ENCODE measurements around the gene GALK2.

- TF ChIP-seq ZFP3 (CRISPR knock-in tag; IDR thresholded peaks at IDR 0.05) = no peak
- TF ChIP-seq ARNTL (CRISPR knock-in tag; IDR thresholded peaks at IDR 0.05; ENCODE audit: borderline replicate concordance, low read depth) = no peak
- TF ChIP-seq RARB (CRISPR knock-in tag; IDR thresholded peaks at IDR 0.05) = no peak
- TF ChIP-seq, protein P1, sequence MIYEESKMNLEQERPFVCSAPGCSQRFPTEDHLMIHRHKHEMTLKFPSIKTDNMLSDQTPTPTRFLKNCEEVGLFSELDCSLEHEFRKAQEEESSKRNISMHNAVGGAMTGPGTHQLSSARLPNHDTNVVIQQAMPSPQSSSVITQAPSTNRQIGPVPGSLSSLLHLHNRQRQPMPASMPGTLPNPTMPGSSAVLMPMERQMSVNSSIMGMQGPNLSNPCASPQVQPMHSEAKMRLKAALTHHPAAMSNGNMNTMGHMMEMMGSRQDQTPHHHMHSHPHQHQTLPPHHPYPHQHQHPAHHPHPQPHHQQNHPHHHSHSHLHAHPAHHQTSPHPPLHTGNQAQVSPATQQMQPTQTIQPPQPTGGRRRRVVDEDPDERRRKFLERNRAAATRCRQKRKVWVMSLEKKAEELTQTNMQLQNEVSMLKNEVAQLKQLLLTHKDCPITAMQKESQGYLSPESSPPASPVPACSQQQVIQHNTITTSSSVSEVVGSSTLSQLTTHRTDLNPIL (CRISPR knock-in tag; IDR thresholded peaks at IDR 0.05; ENCODE audit: low read depth) = no peak
- TF ChIP-seq ZFP30 (CRISPR knock-in tag; IDR thresholded peaks at IDR 0.05) = no peak
These were observed 15.7 kb upstream of the GALK2 start for GRCh38 chr15:49154359-49154758.

Data from SK-N-SH treated with all-trans-retinoic acid at 6 μM for 48 hours (cell line).